Fibroblast of the aortic adventitia (primary cell): ENCODE data around the gene GPR17. TPM values are rescaled to one million over a fixed set of nuclear protein-coding genes. Genes with fewer than 3 reads are reported as not detected.

Source experiments
- DNase-seq: peaks from one replicate; pipeline ENCODE4 v3.0.0-alpha.2; 2010; ENCODE audit warnings: low read depth
- H3K4me3 ChIP-seq: 2 replicates; pipeline ENCODE4 v1.5.1; 2011; ENCODE audit warnings: low read depth, mild to moderate bottlenecking, control low read depth, low read length, moderate library complexity
- total RNA-seq: library from RNA; depleted of rRNA; stranded (reverse); fragments of >200 nt; gene quantifications from 2 replicates; pipeline ENCODE4 v1.2.3, GENCODE V29; 2012; ENCODE audit warnings: low replicate concordance
- TF ChIP-seq, protein P1 (sequence below): IDR thresholded peaks from 2 replicates; pipeline ENCODE4 v1.5.1; 2011; ENCODE audit warnings: mild to moderate bottlenecking, low read length, control low read depth, inconsistent platforms; ENCODE audit not compliant: insufficient read depth

GPR17 gene
- total RNA-seq, 1 donor = not detected

DNA sequence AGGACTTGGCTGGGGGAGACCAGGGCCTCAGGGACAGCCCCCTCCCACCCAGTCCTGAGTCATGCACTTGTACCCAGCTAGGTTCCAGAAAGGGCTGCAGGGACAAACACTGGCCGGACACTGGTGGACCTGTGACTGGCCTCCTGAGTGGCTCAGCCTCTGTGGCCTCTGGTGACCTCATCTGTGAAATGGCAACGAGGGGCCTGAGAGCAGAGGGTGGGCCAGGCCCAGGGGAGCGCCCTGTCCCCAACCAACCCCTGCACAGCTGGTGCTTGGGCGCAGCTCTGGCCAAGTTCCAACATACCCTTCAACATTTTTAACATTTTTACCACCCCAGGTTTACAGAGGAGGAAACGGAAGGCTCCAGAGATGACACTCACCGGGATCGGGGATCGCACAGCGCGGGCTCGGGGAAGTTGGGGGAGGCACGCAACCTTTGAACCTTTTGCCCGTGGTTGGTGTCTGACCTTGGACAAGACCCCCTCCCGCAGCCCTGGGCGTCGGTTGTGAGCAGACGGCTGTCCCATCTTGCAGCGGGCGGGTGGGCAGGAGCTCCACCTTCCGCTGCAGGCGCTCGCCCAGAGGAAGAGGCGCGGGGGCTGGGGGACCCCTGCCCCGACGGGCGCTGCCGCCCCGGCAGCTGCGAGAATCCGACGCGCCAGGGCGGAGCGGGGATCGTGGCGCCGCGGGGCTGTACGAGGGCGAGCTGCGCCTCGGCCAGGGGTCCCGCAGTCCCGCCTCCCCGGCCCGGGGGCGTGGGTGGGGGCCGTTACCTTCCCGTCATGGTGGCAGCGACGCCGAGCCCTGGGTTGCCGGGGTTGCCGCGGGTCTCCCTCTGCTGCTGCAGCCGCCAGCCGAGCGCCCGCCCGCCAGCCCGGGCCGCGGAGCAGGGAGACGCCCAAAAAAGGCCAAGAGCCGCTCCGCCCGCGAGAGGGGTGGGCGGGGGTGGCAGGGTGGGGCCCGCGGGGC, 28.6 kb downstream of the GPR17 start:
- no peak for DNase-seq
- TF ChIP-seq, protein P1, sequence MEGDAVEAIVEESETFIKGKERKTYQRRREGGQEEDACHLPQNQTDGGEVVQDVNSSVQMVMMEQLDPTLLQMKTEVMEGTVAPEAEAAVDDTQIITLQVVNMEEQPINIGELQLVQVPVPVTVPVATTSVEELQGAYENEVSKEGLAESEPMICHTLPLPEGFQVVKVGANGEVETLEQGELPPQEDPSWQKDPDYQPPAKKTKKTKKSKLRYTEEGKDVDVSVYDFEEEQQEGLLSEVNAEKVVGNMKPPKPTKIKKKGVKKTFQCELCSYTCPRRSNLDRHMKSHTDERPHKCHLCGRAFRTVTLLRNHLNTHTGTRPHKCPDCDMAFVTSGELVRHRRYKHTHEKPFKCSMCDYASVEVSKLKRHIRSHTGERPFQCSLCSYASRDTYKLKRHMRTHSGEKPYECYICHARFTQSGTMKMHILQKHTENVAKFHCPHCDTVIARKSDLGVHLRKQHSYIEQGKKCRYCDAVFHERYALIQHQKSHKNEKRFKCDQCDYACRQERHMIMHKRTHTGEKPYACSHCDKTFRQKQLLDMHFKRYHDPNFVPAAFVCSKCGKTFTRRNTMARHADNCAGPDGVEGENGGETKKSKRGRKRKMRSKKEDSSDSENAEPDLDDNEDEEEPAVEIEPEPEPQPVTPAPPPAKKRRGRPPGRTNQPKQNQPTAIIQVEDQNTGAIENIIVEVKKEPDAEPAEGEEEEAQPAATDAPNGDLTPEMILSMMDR = no peak
- peak overlapping the region; percentile 66 for H3K4me3 ChIP-seq

DNA sequence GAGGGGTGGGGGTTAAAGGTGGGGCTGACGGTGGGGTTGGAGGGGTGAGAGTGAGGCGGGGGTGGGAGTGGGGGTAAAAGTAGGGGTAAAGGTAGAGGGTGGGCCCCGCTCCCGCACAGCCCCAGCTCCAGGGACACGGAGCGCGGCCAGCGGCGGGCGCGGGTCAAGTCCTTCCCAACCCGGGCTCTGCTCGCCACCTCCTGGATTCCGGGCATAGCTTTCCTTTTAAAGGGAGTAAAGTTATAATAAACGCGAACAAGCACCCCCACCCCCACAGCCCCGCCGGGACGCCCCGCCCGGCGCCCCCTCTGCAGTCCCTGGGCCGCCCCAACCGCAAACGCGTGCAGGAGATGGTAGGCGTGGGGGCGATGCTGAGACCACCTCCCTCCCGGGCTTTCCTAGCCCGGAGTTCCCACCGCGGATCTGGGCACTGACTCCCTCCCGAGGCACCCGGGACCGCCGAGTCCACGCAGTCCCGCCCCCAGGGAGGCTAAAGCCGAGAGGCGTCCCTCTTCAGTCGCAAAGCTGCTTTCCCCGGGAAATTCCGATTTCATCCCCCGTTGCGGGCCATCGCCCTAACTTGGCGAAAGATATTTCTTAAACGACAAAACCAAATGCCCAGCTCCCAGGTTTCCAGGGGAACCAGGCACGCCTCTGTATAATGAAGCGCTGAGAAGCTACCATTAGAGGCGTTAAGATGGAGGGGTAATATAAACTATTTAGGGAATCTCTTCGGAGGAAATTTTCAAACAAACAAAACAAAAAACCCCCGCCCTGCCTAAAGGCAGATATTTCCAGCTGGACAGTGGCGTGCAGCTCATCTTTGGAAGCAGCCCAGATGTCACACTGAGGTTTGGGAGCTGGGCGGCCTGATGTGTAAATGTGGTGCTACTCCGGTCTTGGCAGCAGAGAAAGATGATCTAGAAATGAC, 29.6 kb downstream of the GPR17 start, which contains the start of gene LIMS2:
Gene LIMS2, minus strand, starts transcription at position 200 of the 931 bp plus-strand sequence. CDS start 506 bp downstream, outside the sequence.
- peak within 1 kb of the TSS; percentile 66 for H3K4me3 ChIP-seq
- DNase-seq = peak; percentile 44
- TF ChIP-seq, protein P1 = peak; percentile 41

DNA sequence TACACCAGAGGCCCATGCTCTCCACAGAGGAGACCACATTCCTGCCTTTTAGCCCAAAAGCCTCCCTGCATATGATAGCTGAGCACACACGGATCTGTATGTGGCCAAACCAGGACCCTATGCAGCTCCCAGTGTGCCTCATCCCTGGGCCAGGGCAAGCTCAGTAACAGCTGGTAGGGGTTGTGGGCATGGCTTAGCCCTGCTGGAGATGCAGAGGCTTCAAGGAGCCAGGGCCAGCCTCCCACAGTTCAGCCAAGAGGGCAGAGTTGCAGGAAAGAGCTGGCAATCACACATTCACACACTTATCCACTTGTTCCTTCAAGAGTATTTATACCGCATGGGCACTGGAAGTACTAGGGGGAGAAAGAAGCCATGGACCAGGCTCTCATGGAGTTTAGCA, 31.0 kb downstream of the GPR17 start:
- DNase-seq = no peak
- TF ChIP-seq, protein P1 = no peak
- no peak overlapping the region for H3K4me3 ChIP-seq

DNA sequence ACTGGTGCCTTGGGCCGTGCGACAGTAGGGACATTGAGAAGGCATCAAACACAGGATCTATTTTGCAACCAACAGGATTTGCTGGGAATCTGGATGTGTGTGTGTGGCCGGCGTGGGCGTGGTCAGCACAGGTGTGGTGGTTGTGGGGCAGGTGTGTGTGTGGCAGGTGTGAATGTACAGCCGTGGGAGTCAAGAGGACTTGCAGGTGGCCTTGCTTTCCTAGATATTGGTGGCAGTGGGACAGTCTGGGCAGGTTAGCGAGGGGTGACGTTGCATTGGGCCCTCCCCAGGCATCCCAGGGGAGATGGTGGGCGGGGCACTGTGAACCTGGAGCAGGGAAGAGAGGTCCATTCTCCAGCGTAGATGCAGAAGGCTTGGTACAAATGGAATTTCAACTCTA, 32.6 kb downstream of the GPR17 start:
- H3K4me3 ChIP-seq = no peak overlapping the region
- no peak for DNase-seq
- TF ChIP-seq, protein P1 = no peak

DNA sequence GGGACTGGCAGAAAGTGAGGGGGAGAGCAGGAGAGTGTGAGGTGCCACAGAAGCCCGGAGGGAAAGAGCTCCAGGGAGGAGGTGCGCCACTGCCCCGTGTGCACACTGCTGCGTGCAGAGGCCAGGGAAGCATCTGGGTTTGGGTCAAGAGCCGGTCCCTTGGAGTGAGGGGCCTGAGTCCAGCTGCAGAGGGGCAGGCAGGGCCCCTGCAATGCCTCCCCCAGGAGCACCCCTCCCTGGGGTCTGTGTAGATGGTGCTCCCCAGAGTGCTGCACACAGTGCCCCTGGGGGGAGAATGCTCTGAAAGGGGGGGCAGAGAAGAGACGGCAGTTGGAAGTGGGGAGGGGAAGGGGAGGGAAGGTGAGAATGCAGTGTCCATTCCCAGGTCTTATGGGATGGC, 33.0 kb downstream of the GPR17 start:
- DNase-seq = no peak
- H3K4me3 ChIP-seq = no peak overlapping the region
- TF ChIP-seq, protein P1 = no peak

DNA sequence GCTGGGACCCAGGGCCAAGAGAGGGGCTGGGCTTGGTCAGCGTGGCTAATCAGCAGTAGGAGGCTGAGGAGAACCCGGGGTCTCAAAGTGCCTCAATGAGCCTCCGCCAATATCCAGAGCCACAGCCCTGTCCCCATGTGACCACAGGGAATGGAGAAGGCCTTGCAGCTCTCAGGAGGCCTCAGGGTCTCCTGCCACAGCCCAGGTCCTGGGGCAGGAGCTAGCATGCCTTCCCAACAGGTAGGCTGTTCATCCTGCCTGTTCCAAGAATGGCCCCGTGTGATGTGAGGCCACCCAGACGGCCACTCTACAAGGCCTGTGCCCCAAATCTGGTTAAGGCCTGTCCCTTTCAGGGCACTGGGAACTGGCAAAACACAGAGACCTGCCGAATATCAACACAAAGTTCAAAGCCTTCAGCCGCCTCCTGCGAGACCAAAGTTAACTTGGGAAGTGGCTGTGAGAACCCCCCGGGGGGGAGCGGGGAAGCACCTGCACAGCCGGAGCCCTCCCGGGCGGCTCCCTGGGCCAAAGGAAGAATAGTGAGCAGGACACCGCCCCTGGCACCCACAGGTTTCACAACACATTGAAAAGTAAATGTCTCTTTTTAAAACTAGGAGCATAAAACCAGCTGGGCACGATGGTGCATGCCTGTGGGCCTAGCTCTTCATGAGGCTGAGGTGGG, 33.9 kb downstream of the GPR17 start:
- DNase-seq = no peak
- TF ChIP-seq, protein P1 = no peak

More for the DNA sequence above, 33.9 kb downstream of the GPR17 start:
- H3K4me3 ChIP-seq = no peak overlapping the region
